ENCODE measurements around the gene PDZRN3. TPM values are rescaled to one million over a fixed set of nuclear protein-coding genes. Genes with fewer than 3 reads are reported as not detected.

Gene PDZRN3
- total RNA-seq, 2 donors from 2014 or later: 6.1 to 10.4 TPM

DNA sequence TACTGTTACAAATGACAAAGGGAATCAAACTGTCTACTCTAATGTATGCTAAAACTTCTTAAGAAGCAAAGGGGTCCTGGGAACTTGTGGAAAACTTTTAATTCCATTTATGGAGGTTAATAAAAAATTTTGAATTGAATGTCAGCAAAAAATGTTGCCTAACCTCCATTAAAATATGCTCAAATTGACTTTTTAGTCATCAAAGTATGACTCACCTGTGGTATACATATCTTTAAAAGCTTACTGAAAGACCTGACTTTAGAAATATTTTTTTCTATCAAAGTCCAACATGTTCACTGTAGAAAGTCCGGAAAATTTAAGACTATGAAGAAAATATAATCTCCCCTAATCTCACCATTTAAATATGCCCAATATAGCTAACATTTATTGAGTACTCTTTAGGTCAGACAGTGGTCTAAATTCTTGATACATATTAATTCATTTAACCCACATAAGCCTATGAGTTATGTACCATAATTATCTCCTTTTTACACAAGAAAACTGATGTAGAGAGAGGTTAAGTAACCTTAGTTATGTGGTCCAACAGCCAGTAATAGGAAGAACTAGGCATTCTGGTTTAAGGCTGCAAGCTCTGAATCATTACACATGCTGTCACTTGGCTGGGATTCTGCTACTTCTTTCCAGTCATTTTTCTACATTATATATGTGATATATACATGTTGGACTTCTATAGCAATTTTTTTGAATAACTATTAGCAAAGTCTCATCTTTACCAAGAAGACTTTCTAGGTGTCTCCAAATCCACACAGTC lies 83.6 kb downstream of the PDZRN3 start:
- Histone ChIP-seq H3K9ac (ENCODE audit: extremely low read depth, low read length, poor library complexity, severe bottlenecking) (no peak overlapping the region), H3K9me3 (ENCODE audit: control insufficient read depth, low read length) (no peaks in the 10 kb centered on the region), H3K27ac (ENCODE audit: low read depth, low read length) (no peak overlapping the region), H3K36me3 (ENCODE audit: control insufficient read depth, insufficient read depth, low read length) (peaks cover 15% of the 10 kb centered on the region), H3K4me1 (ENCODE audit: control insufficient read depth, insufficient read depth, low read length) (no peaks in the 10 kb centered on the region), H3K27me3 (ENCODE audit: control insufficient read depth, insufficient read depth, low read length, poor library complexity, severe bottlenecking) (no peaks in the 10 kb centered on the region), H3K4me3 (ENCODE audit: low read length) (no peak overlapping the region)
- no peak overlapping the region for H3K27ac Mint-ChIP-seq
- WGBS, 2 experiments (ENCODE audit: insufficient coverage in 1 of 2, insufficient read length in 1 of 2): 100% methylated on average over 1 of the region's 1 CpG; no CpG with 5 or more reads in 1 of the 2 experiments
- TF ChIP-seq, protein P1, sequence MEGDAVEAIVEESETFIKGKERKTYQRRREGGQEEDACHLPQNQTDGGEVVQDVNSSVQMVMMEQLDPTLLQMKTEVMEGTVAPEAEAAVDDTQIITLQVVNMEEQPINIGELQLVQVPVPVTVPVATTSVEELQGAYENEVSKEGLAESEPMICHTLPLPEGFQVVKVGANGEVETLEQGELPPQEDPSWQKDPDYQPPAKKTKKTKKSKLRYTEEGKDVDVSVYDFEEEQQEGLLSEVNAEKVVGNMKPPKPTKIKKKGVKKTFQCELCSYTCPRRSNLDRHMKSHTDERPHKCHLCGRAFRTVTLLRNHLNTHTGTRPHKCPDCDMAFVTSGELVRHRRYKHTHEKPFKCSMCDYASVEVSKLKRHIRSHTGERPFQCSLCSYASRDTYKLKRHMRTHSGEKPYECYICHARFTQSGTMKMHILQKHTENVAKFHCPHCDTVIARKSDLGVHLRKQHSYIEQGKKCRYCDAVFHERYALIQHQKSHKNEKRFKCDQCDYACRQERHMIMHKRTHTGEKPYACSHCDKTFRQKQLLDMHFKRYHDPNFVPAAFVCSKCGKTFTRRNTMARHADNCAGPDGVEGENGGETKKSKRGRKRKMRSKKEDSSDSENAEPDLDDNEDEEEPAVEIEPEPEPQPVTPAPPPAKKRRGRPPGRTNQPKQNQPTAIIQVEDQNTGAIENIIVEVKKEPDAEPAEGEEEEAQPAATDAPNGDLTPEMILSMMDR (conservative IDR thresholded peaks at IDR 0.05): no peak
- DNase-seq: no peak
- no peaks in the 10 kb centered on the region for H3K36me3 Mint-ChIP-seq (ENCODE audit: low read depth)
- H3K9me3 Mint-ChIP-seq: no peaks in the 10 kb centered on the region
- peaks cover 2% of the 10 kb centered on the region for H3K4me1 Mint-ChIP-seq
- no peak overlapping the region for H3K4me3 Mint-ChIP-seq
- H3K27me3 Mint-ChIP-seq (ENCODE audit: insufficient read depth): no peaks in the 10 kb centered on the region

DNA sequence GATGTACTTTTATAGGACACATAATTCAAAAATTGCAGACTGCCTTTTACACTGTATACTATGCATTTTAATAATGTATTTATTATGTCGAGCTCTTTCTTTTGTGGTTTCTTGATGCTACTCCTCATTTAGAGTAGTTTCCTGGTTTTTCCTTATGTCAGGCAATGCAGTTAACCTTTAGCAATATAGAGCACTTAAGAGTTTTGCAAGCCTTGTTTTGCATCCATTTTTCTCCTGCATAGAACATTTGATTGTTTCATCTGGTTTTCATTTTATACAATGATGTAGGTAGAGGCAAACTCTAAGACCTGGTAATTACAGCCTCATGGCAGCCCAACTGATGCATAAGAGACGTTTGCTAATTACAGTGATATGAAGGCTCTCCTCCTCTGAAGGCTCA lies 86.3 kb downstream of the PDZRN3 start:
- Histone ChIP-seq H3K36me3 (ENCODE audit: control insufficient read depth, insufficient read depth, low read length) (peaks cover 12% of the 10 kb centered on the region), H3K4me3 (ENCODE audit: low read length) (no peak overlapping the region), H3K9ac (ENCODE audit: extremely low read depth, low read length, poor library complexity, severe bottlenecking) (no peak overlapping the region), H3K9me3 (ENCODE audit: control insufficient read depth, low read length) (no peaks in the 10 kb centered on the region), H3K27me3 (ENCODE audit: control insufficient read depth, insufficient read depth, low read length, poor library complexity, severe bottlenecking) (no peaks in the 10 kb centered on the region), H3K27ac (ENCODE audit: low read depth, low read length) (no peak overlapping the region), H3K4me1 (ENCODE audit: control insufficient read depth, insufficient read depth, low read length) (no peaks in the 10 kb centered on the region)
- Mint-ChIP-seq H3K27ac (no peak overlapping the region), H3K9me3 (no peaks in the 10 kb centered on the region), H3K27me3 (ENCODE audit: insufficient read depth) (no peaks in the 10 kb centered on the region), H3K4me3 (no peak overlapping the region), H3K4me1 (peaks cover 9% of the 10 kb centered on the region), H3K36me3 (ENCODE audit: low read depth) (no peaks in the 10 kb centered on the region)
- TF ChIP-seq, protein P1 (conservative IDR thresholded peaks at IDR 0.05): no peak
- 87 to 100% methylated on average over 1 to 2 of the region's 2 CpGs for WGBS, 2 experiments (ENCODE audit: insufficient coverage in 1 of 2, insufficient read length in 1 of 2)
- DNase-seq: no peak

DNA sequence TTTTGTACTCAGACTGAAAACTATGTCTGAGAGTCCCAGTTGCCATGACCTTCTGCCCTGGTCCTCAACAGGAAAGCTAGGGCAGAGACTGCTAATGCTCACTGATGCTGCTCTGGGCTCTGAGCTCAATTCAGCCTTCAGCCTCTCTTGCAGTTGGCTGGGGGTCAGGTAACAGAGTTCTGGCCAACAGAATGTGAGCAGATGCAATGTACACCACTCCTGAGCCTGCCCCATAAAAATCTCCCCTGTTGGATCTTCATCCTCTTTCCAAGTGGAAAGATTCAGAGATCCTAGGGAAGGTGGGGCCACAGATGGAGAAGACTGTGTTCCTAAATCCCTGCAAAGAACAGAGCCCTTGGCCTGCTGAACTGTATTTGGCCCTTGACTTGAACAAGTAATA lies 87.8 kb downstream of the PDZRN3 start:
- DNase-seq: no peak
- Mint-ChIP-seq H3K4me3 (no peak overlapping the region), H3K9me3 (no peaks in the 10 kb centered on the region), H3K36me3 (ENCODE audit: low read depth) (no peaks in the 10 kb centered on the region), H3K4me1 (peaks cover 7% of the 10 kb centered on the region), H3K27me3 (ENCODE audit: insufficient read depth) (no peaks in the 10 kb centered on the region), H3K27ac (no peak overlapping the region)
- Histone ChIP-seq H3K4me3 (ENCODE audit: low read length) (no peak overlapping the region), H3K4me1 (ENCODE audit: control insufficient read depth, insufficient read depth, low read length) (no peaks in the 10 kb centered on the region), H3K9ac (ENCODE audit: extremely low read depth, low read length, poor library complexity, severe bottlenecking) (no peak overlapping the region), H3K27ac (ENCODE audit: low read depth, low read length) (no peak overlapping the region), H3K27me3 (ENCODE audit: control insufficient read depth, insufficient read depth, low read length, poor library complexity, severe bottlenecking) (no peaks in the 10 kb centered on the region), H3K36me3 (ENCODE audit: control insufficient read depth, insufficient read depth, low read length) (peaks cover 12% of the 10 kb centered on the region), H3K9me3 (ENCODE audit: control insufficient read depth, low read length) (no peaks in the 10 kb centered on the region)
- TF ChIP-seq, protein P1 (conservative IDR thresholded peaks at IDR 0.05): no peak

Measured in endodermal cell (in vitro differentiated cells).